ENCODE data around the gene POLR3G. TPM values are rescaled to one million over a fixed set of nuclear protein-coding genes. Genes with fewer than 3 reads are reported as not detected.
A peak's percentile ranks its signal among the peaks of the same experiment; 100 is the strongest.

POLR3G gene
- total RNA-seq, 1 donor from 2014 or later = 2.2 TPM

DNA sequence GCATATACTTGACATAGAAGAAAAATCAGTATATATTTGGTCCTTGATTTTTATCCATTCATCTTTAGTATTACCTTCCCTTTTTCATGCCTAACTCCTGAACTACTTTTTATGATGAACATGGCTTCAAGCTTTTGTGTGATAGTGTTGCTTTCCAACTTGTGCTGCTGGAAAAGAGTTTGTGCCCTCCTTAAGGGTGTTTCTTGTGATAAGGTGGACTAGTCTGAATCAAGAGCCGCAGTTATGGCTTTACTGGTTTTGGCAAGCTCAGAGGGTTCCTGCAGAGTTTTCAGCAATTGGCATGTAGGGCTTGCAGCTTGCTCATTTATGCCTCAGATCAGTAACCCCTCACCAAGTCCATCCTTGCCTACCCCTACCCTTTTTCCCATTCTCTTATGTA lies 20.5 kb downstream of the POLR3G start:
- ATAC-seq (no peak), DNase-seq (ENCODE audit: low spot score) (no peak)

DNA sequence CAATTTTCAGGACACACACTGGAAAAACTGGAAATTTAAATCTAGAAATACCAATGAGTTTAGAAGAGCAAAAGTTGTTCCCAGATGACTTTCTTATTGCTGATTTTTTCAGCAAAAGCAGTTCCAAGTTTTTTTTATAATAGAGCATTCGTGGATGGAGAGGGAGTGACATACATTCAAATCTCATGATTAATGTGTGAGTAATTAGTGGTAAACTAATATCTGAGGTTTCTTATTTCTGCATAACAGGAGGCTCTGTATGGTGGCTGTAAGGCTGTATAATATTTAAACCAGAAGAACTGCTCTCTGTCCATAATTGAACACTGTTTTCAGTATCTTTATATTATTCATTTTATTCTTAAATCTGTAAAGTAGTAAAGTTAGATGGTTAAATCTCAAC lies 28.9 kb downstream of the POLR3G start:
- ATAC-seq (no peak), DNase-seq (ENCODE audit: low spot score) (no peak)

DNA sequence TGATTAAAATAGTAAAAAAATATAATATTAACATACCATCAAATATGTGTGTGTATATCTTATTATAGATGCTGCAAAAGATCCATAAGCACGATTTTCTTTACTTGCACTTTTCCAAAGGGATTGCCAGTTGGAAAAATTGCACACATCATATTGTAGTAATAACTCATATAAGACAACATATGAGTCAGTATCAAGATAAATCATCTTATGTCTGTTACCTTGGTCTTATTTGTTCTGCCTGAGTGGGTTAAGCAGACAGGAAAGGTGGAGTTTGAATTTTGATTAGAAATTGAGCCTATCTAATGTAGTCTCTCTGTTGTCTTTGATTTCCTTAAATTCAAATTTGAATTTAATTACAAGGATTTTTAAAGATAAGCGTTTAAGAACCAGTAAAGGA lies 30.1 kb downstream of the POLR3G start:
- DNase-seq (ENCODE audit: low spot score) (no peak), ATAC-seq (no peak)

DNA sequence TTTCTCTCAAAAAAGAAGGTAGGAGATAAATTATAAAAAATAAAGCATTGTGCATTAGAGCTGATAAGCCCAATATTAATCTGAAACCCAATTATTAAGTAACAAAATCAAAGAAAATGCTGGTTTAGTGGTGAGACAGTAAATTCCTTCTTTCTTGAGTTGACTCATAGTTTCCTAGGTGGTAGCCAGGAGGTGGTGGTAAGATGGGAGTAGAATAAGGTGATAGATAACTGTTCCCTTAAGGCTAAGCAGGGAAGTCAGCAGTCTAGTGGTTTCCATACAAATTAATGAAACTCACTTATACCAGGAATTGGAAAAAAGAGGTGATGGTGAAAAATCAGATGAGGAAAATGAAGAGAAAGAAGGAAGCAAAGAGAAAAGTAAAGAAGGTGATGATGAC lies 31.6 kb downstream of the POLR3G start:
- DNase-seq (ENCODE audit: low spot score) (no peak), ATAC-seq (no peak)

DNA sequence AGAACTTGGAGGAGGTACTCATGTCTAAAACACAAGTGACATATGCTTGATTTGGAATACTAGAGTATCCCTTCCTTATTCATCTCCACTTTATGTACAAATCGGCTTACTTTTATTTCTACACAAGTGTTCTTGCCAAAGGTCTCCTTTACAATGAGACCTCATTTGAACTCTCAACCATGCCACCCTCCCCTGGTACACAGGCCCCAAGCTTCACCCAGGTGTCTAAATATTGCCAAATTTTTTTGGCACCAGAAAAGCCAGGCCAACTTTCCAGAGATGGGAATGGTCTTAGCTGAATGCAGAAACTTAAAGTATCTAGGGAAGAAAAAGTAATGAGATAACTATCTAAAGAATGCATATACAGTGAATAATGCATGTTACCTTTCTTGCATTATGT lies 35.8 kb downstream of the POLR3G start:
- DNase-seq (ENCODE audit: low spot score) (no peak), ATAC-seq (no peak)

DNA sequence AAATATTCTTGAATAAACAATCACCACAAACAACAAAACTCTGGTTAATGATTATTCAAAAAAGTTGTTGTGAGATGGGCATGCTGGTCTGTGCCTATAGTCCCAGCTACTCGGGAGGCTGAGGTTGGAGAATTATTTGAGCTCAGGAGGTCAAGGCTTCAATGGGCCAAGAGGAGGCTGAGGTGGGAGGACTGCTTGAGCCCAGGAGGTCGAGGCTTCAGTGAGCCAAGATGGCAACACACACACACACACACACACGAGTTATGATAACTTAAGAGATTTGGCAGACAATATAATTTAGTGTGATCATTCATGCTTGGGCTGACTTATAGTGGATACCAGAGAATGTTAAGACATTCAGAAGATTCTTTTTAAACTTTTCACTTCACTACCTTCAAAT lies 39.9 kb downstream of the POLR3G start:
- ATAC-seq (no peak), DNase-seq (ENCODE audit: low spot score) (no peak)

DNA sequence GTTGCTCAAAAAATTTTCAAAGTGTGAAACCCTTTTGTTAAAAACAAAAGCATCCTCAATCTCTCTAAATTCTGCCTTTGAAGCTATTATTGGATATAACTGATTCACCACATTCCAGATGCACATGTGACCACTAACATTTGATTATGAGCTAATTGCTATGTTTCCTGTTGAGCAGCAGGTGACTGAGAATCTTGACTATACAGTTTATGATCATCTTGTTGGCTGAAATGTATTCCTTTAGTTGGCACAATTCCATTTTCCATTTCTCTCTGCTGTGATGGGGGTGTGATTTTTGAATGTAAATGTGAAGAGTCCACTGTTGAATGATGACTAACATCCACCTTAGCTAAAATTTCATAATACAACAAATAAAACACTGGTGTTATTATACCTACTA lies 44.0 kb downstream of the POLR3G start:
- no peak for ATAC-seq
- no peak for DNase-seq (ENCODE audit: low spot score)

DNA sequence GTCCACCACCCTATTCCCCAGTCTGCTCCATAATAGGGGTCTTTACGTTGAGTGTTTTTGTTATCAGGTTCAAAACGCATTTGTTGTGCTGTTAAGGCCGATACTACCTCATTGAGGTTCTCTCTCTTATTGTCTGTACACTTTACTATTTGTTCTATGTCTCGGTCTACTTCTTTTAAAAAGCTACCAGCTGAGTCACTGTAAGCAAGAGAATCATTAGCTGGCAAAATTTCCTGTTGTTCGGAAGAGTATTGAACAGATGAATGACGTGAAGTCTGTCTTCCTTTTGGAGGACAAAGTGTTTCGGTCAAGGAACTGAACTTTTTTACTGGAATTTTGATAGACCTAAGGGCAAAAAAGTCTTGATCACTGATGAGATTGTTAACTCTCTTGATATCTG lies 44.4 kb downstream of the POLR3G start:
- no peak for DNase-seq (ENCODE audit: low spot score)
- no peak for ATAC-seq

DNA sequence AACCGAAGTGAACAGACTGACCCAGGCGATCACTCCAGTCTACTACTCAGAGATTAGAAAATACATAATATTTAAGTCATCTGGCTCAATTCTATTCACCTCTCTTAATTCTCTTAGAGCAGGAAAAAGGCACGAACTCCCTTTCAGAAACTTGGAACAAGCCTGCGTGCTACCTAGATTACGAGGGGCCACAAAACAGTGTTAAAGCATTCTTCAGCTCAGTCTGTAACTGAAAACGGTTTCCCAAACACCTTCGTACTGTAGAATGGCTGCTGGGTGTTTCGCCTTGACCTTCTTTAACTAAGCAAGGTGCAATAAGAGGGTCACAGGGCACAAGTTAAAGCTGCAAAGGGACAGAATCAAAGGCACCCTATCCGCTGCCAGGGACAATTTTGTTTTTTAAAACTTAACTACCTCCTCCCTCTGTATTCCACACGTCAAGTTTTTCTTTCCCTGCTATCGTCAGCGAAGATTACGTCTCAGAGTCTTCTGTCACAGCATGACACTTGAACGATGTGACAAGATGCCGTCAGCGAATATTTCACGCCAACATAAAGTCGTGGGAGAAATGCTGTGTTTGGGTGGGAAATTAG lies 54.0 kb downstream of the POLR3G start:
- DNase-seq (ENCODE audit: low spot score) = no peak
- peak; percentile 1 for ATAC-seq

DNA sequence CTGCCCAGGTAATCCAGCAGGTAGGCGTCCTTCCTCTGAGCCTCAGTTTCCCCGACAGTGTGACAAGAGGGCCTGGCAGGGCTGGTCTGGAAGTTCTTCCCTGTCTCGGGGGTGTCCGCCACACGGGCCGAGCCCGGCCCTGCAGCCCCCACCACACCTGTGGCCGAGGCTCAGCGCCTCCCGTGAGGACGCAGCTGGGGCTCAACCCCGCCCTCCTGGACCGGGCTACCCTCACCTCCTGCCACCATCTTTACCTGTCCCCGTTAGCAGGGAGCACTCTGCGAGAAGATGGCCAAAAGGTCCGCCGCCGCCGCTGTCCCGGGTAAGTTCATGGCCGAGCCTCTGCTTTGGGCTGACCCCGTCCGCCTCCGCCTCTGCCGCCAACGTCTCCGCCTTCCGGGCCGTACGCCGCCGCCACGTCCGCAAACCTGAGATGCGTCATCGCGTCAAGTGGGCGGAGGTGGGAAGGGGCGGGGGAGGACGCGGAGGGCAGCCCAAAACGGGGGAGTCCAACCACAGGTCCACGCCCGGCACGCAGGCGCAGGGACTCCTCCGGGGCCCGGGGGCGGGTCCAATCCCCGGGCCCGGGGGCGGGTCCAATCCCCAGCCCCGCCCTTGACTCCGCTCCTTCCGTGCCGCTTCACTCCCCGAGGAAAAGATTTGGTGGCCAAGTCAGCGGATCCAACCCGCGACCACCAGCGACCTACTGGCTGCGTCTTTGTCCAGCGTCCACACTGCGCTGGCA lies 54.7 kb downstream of the POLR3G start, which contains the start of gene LYSMD3:
TSS of gene LYSMD3 (minus strand) at position 391 of the 745 bp plus-strand sequence. CDS start 4,295 bp downstream, outside the sequence.
- peak; percentile 99 for DNase-seq (ENCODE audit: low spot score)
- peak; percentile 96 for ATAC-seq

DNA sequence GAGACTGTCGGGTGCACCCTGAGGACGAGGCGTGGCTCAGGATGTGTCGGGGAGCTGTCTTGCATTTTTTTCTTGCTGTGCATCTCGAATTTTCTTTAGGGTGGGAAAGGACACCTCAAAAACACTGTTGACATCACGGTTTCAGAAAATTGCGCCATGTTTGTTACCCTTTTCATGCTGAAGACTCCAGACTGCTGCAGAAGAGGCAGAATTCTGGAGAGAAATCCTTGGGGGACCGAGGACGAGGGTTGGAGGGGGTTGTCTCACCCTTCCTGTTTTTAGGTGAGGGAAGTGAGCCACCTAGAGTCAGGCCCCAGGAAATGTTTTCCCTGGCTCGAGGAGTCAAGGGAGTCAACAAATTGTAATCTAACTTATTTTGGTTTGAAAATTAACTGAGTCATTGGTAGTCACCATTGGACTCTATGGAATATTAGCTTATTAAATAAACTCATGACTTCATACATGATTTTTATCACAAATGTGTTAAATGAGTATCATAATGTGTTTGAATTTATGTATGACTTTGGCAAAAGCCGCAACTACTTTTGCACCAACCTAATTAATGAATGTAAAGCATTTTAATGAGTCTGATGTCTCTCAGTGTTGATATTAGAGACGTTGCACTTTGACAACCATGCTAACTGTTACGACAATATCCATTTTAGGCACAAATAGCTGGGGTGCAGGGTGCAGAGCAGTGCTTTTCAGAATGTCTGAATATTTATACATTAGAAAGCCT lies 55.4 kb downstream of the POLR3G start:
- peak; percentile 78 for ATAC-seq
- peak; percentile 73 for DNase-seq (ENCODE audit: low spot score)

DNA sequence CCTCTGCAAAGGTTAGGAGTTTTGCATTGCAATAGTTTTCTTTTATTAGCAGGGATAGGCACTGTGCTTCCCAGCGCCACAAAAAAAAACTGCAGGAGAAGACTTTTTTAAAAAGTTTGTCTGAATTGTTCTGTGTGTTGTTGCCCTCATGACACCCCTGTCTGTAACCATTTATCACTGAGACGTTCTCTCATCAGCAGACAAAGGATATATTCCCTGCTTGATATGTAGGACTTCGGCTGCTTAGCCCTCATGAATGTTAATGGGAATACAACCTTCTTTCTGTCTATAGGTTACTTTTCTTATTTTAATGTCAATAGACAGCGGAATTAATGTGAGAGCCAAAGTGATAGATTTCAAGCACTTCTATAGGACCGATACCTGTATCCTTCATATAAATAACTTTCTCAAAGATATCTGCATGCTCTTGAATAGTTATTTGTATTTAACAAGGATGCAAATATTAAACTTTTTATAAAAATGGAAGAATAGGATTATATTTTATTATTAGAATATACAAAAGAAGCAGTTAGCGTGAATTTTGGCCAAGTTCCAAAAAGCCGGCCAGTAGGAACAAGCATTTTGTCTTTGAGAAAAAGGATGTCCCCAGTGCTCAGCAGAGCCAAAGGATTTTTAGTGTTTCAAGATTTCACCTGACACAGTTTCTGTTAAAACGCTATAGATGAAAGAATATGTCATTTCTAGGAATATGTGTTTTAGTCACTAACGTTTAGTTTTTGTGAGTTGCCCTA lies 56.2 kb downstream of the POLR3G start:
- DNase-seq (ENCODE audit: low spot score) (no peak), ATAC-seq (no peak)

DNA sequence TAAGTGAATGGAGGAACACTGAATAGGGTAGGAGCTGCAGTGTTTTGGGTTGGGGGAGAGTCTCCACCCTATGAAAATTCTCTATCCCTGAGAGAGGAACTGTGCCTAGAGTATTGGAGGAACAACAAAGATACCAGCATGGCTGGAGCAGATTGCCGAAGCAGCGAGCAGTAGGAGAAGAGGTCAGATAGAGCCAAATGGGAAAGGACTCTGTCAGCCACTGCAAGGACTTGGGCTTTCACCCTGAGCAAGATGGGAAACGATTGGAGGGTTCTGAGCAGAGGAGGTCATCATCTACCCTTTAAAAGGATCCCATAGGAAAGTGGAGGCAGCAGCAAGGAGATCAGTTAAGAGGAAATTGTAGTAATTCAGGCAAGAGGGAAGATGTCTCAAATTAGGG lies 59.1 kb downstream of the POLR3G start:
- ATAC-seq (no peak), DNase-seq (ENCODE audit: low spot score) (no peak)

DNA sequence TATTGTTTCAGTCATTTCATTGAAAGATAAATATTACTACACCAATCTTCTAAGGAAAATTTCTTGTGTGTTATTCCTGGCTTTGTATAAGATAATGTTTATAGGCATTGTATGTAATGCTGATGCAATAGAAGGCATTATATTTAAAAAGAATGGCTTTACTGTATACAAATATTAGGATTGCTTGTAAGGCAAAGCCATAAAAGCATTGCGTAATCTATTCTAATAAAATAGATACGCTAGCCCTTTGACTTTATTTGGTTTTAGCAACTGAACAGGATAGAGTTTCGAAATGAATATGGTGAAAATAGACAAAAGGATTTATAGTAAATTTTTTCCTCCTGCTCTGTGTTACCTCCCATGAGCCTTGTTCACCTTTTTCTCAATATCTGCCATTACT lies 60.3 kb downstream of the POLR3G start:
- ATAC-seq (no peak), DNase-seq (ENCODE audit: low spot score) (no peak)

DNA sequence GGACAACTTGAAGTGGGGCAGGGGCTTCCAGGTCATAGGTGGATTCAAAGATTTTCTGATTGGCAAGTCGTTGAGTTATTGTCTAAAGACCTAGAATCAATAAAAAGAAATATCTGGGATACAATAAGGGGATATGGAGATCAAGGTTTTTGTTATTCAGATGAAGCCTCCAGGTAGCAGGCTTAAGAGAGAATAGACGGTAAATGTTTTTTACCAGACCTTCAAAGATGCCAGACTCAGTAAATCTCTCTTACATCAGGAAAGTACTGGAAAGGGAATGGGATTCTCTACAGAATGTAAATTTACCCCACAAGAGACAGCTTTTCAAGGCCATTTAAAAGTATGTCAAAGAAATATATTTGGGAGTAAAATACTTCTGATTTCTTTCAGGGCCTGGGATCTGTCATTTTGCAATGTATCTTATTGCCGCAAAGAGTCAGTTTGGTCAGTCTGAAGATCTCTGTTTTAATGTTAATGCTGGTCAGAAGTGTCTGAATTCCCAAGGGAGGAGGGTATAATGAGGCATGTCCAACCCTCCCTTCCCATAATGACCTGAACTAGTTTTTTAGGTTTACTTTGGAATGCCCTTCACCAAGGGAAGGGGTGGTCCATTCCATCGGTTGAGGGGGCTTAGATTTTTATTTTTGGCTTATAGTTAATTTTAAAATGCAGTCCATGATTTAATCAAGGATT lies 68.3 kb downstream of the POLR3G start:
- DNase-seq (ENCODE audit: low spot score) = no peak
- no peak for ATAC-seq

DNA sequence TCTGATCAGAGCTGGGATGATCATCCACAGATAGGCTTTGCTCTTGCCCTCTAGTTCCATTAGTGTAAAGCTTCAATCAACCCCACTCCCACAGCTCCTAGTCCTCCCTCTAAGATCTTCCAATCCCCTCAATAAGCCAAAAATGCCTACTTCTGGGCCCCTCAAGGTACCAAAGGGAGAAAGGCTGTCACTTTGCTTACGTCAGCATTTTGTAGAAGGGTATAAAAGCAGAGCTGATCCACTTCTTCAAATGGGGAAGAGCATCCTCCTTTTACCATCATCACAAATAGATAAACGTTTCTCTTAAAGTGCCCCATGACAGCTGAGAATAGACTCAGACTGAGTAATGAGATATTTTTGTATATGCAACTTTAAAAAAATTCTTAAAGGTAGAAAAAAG lies 70.8 kb downstream of the POLR3G start:
- ATAC-seq (no peak), DNase-seq (ENCODE audit: low spot score) (no peak)

DNA sequence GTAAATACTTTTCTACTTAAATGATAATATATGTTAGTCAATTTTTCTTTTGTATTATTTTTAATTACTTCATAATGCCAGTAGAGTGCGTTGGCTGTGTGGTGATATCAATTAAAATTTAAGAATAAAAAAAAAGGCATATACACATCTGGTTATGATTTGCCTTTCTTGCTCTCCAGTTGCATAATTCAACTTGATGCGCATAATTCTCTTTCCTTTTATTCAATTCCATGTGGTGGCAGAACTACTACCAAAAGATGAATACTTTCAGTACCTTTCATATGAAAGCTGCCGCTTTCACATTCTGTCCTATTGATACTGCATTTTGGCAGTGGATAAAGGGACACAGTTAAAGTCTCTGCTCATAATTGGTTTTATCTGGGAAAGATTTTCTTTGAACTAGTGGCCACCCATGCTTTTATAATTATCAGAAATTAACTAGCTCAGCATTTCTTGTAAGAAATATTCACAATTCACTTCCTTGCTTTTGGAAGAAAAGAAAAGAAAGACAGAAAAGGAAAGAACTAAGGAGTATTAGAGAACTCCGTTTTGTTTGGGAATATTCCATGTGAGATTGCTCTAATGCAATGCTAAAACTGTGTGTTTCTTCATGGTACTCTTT lies 71.7 kb downstream of the POLR3G start:
- DNase-seq (ENCODE audit: low spot score) = no peak
- no peak for ATAC-seq

DNA sequence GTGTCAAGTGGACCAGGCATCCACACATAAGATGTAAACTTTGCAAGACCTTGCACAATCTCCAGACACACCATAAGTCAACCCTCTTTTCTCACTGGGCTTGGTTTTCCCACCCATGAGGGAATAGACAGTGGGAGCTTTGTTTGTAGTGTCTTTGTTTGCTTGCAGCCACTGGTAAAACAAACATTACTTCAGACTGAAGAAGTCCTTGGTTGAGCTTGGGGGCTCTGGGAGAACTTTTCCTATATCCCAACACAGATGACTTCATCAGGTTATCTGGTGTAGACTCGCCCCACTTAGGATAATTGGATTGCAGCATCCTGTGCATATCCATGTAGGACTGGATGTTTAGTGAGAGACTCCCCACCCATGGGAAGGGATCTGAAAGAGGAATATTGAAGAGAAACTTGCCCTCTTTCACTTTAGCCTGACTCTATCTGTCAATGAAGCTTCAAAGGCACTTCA lies 72.4 kb downstream of the POLR3G start:
- ATAC-seq (no peak), DNase-seq (ENCODE audit: low spot score) (no peak)

DNA sequence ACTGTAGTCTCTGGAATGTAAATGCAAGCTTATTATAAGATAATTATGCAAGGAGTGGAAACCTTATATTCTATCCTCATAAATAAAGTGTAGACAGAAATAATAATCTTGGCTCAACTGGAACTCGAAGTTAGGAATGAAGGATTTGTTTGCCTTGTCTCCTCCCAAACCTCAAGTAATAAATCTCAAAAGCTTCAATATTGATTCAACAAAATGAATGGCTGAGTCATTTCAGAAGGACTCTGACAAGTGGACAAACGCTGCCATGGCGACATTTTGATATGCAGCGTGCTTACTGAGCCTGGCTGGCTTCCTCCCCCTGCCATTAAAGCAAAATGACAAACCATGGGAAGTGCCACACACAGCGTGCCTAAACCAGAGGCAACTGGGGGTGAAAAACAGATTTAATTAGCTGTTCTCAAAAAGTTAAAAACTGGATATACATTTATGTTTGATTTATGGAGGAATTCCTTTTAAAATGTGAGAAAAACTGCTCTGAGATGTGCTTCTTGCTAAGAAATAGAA lies 73.5 kb downstream of the POLR3G start:
- DNase-seq (ENCODE audit: low spot score) (no peak), ATAC-seq (no peak)

DNA sequence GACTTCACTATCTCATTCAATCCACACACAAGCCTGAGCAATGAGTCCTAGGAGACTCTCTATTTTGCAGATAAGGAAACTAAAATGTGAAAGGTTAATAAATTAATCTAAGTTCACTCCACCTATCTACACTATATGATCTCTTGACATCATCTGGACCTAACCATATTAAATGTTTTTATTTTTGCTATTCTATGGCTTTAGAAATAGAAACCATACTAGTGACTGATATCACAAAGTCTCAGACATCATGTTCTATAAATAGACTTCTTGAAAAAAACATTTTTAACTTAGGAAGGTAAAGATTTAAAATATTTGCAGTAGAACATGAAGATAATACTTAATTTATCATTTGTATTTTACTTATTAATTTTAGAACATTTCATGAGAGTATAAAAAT lies 74.6 kb downstream of the POLR3G start:
- ATAC-seq = no peak
- DNase-seq (ENCODE audit: low spot score) = no peak

All from left lobe of liver (tissue), 2 donors.